Vagina (tissue), 2 donors: ENCODE results near the gene CCDC17.

Experiments used
- POLR2AphosphoS5 ChIP-seq, 2 donors: sonication (generic); formaldehyde crosslinking; IDR thresholded peaks; one replicate each; pipeline ENCODE4 v1.9.0; 2017; ENCODE audit warnings: antibody characterized with exemption in 2 of 2, mild to moderate bottlenecking in 2 of 2, low read depth in 1 of 2; ENCODE audit not compliant: insufficient read depth in 1 of 2
- TF ChIP-seq, protein P1 (sequence below), 3 experiments: fragments of 450-650 bp in 2 of 3; fragments of 200-600 bp in 1 of 3; sonication (generic) in 1 of 3; IDR thresholded peaks; one replicate each; pipeline ENCODE4 v1.5.1; 2017 to 2019; ENCODE audit warnings: antibody characterized with exemption in 3 of 3, mild to moderate bottlenecking in 2 of 3, moderate library complexity in 2 of 3

GRCh38 chr1:45643321-45643720, 19.5 kb upstream of the CCDC17 start:
- TF ChIP-seq POLR2AphosphoS5 (IDR thresholded peaks at IDR 0.05; ENCODE audit: insufficient read depth in 1 of 2, low read depth in 1 of 2) = no peak
- TF ChIP-seq, protein P1, sequence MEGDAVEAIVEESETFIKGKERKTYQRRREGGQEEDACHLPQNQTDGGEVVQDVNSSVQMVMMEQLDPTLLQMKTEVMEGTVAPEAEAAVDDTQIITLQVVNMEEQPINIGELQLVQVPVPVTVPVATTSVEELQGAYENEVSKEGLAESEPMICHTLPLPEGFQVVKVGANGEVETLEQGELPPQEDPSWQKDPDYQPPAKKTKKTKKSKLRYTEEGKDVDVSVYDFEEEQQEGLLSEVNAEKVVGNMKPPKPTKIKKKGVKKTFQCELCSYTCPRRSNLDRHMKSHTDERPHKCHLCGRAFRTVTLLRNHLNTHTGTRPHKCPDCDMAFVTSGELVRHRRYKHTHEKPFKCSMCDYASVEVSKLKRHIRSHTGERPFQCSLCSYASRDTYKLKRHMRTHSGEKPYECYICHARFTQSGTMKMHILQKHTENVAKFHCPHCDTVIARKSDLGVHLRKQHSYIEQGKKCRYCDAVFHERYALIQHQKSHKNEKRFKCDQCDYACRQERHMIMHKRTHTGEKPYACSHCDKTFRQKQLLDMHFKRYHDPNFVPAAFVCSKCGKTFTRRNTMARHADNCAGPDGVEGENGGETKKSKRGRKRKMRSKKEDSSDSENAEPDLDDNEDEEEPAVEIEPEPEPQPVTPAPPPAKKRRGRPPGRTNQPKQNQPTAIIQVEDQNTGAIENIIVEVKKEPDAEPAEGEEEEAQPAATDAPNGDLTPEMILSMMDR (IDR thresholded peaks at IDR 0.05) = no peak
